GM06990 (cell line): ENCODE results near the gene RBMX.
"Not testable (repeated sequence)": the region's sequence is repeated elsewhere in the genome, so short reads cannot be mapped to it uniquely, and the experiment has no call there.

Experiments
- DNase-seq: peaks from one replicate; pipeline ENCODE4 v3.0.0-alpha.2; 2011; ENCODE audit not compliant: insufficient read length; ENCODE audit errors: extremely low read depth
- H3K27me3 ChIP-seq: replicated peaks from 2 replicates; pipeline ENCODE4 v1.6.0; 2011; ENCODE audit warnings: low read length; ENCODE audit not compliant: control insufficient read depth, insufficient read depth
- H3K36me3 ChIP-seq: 2 replicates; pipeline ENCODE4 v1.5.1; 2011; ENCODE audit warnings: low read length; ENCODE audit not compliant: control insufficient read depth, insufficient read depth
- H3K4me3 ChIP-seq: replicated peaks from 2 replicates; pipeline ENCODE4 v1.5.1; 2011; ENCODE audit warnings: low read depth, mild to moderate bottlenecking, control low read depth, low read length
- CTCF ChIP-seq: IDR thresholded peaks from 2 replicates; pipeline ENCODE4 v1.5.1; 2011; ENCODE audit warnings: low read length, control low read depth, mild to moderate bottlenecking, inconsistent platforms; ENCODE audit not compliant: insufficient read depth, poor library complexity, severe bottlenecking

RBMX gene

GRCh38 chrX:136880003-136880451 is 498 bp downstream of the RBMX start:
- DNase-seq: no peak
- no peaks in the 10 kb centered on the region for H3K27me3 ChIP-seq
- H3K4me3 ChIP-seq: peak overlapping the region; percentile 72
- peaks cover 3% of the 10 kb centered on the region for H3K36me3 ChIP-seq
- no peak for TF ChIP-seq CTCF

GRCh38 chrX:136879001-136879687 is 1.4 kb downstream of the RBMX start:
- Histone ChIP-seq H3K36me3 (peaks cover 3% of the 10 kb centered on the region), H3K27me3 (no peaks in the 10 kb centered on the region), H3K4me3 (peak overlapping the region; percentile 72)
- no peak for DNase-seq
- no peak for TF ChIP-seq CTCF

- no peak for DNase-seq
- H3K36me3 ChIP-seq: peaks cover 3% of the 10 kb centered on the region
- H3K4me3 ChIP-seq: peak overlapping the region; percentile 72
- TF ChIP-seq CTCF: no peak
- H3K27me3 ChIP-seq: no peaks in the 10 kb centered on the region
Measured at GRCh38 chrX:136878423-136878822, 2.1 kb downstream of the RBMX start.

GRCh38 chrX:136874114-136874513 is 6.4 kb downstream of the RBMX start:
- H3K27me3 ChIP-seq, H3K4me3 ChIP-seq, DNase-seq, H3K36me3 ChIP-seq: not testable (repeated sequence)

- DNase-seq, H3K4me3 ChIP-seq, H3K27me3 ChIP-seq, H3K36me3 ChIP-seq: not testable (repeated sequence)
Measured at GRCh38 chrX:136873210-136873609, 7.3 kb downstream of the RBMX start.

GRCh38 chrX:136872091-136872700 is 8.3 kb downstream of the RBMX start:
- no peaks in the 10 kb centered on the region for H3K27me3 ChIP-seq
- no peak for TF ChIP-seq CTCF
- no peak overlapping the region for H3K4me3 ChIP-seq
- H3K36me3 ChIP-seq: peaks cover 4% of the 10 kb centered on the region
- DNase-seq: no peak
